M059J (cell line): ENCODE measurements around the gene OR51M1. TPM values are rescaled to one million over a fixed set of nuclear protein-coding genes. Genes with fewer than 3 reads are reported as not detected.

Experiments
- DNase-seq: peaks from one replicate; pipeline ENCODE4 v3.0.0-alpha.2; 2012; ENCODE audit warnings: low read depth
- total RNA-seq: library from RNA; depleted of rRNA; stranded (reverse); fragments of >200 nt; shearing (Covaris generic); gene quantifications from 2 replicates; pipeline ENCODE4 v1.2.3, GENCODE V29; 2014; rRNA removed

OR51M1 gene
- total RNA-seq, 1 experiment from 2014 or later = not detected

GRCh38 chr11:5390210-5390609 lies 6.6 kb downstream of the OR51M1 start:
- no peak for DNase-seq

DNA sequence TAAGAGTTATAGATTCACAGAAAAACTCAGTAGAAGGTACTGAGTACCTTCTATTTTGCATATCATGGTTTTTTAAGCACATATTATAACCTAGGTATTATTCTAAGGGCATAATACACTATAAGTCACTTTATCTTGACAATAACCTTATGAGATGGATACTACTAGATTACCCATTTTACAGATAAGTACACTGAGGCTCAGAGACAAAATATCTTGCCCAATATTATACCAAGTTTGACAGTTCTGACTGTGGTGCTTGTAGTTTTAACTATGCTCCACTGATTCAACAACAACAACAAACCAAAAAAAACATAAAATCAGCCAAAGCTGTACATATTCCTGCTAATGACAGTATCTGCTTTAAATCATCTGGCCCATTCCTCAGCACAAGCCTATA lies 10.5 kb downstream of the OR51M1 start:
- DNase-seq = no peak

GRCh38 chr11:5398936-5399335 lies 15.3 kb downstream of the OR51M1 start:
- no peak for DNase-seq

DNA sequence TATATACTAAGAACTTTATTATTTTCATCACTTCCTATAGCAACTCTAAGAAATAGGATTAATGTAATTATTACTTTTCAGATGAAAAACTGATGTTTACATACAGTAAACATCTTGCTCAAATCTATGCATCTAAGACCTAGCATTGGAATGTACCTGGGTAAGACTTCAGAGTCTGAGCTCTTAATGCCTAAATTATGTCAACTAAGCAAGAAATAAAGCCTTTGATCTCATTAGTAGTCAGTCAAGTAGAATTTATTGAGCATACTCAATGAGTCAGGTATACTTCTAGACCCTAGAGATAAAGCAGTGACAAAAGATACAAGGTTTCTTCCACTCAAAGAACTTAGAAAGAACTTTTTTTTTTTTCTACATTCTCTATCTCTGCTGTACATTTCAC lies 21.6 kb downstream of the OR51M1 start:
- no peak for DNase-seq

DNA sequence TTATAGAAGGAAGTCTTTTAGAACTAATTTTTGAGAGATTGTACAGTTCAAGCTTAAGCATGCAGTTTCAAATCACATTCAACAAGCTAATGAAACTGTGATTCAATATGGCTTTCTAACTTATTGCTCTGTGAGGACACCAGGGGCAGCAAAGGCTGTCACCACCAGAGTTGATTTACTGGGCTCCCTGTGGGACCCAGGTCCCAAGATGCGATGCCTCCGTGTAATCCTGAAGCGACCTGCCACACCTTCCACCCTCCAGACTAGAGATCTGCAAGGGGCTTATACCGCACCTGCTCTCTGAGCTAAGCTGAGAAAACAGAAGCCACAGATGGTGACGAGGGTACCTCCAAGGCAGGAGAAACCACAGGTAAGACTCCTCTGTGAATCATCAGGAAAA lies 37.4 kb downstream of the OR51M1 start:
- no peak for DNase-seq

DNA sequence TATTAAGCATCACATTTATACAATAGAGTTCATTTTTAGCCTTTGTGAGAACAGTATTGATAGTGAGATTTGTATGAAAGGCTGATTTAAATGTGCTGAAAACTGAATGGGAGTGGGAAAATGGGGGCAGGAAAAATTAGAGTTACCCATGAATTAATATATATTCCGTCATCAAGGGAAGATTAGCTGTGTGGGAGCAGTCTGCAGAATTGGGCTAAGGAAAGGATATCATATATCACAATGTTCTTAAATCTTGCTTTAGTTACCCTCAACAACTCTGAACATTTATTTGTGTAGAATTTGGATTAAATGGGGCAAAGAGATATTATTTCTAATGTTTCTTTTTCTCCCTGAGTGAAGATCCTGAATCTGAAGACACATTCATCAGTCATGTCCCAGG lies 38.2 kb downstream of the OR51M1 start, which contains the start of gene OR51Q1:
Gene OR51Q1, plus strand, starts transcription at position 301 of the 400 bp plus-strand sequence. Its CDS starts 90 bp downstream, at position 391.
- no peak for DNase-seq

DNA sequence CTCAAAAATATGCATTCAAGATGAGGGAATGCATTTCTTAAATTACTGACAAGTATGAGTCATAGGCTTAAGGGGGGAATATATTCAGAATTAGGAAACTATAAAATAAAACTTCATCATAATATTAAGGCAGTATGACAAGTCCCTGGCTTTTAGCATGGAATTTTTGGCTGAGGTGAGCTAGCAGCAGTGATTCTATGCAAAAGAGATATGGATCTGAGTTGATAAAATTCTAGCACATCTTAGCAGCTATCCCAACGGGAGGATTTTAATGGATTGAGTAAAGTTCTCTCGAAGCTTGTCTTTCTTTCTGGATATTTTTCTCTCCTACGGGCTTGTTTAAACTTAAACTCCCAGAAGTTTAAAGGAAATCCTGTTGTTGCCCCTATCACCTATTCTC lies 39.5 kb downstream of the OR51M1 start:
- DNase-seq = no peak

DNA sequence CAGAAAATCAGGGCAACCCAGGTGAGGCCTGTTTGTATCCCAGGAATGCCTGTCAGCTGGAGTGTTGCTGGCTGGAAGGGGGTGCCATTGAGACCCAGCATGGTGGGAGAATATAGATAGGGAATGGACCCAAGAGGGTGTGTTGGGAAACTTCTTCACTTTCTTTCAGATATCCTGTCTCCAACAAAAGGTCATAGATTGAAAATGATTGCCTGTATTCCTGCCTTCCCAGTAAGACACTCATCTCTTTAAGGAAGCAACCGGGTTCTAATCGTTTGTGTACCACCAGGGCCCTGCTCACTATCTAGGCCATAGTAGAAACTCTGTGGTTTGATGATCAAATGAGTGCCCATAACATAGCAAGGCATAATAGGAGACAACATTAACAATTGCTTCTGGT lies 57.8 kb downstream of the OR51M1 start, which contains the start of gene OR51I1:
Gene OR51I1, minus strand, starts transcription at position 101 of the 400 bp plus-strand sequence. Its CDS starts 0 bp downstream, at position 101.
- no peak for DNase-seq

Other genes with a start within 250 kb of the OR51M1 start
- not detected in 2 replicates for gene OR52A5, start 245.5 kb upstream of the OR51M1 start, total RNA-seq
- gene OR52A1, start 229.1 kb upstream of the OR51M1 start, total RNA-seq = not detected in 2 replicates
- gene OR51V1, start 183.1 kb upstream of the OR51M1 start, total RNA-seq = not detected in 2 replicates
- gene HBB, start 156.7 kb upstream of the OR51M1 start, total RNA-seq = not detected in 2 replicates
- 0.32 and 0.44 TPM in 2 replicates for gene HBD, start 149.3 kb upstream of the OR51M1 start, total RNA-seq
- not detected in 2 replicates for gene HBG1, start 134.0 kb upstream of the OR51M1 start, total RNA-seq
- not detected in 2 replicates for gene HBG2, start 129.0 kb upstream of the OR51M1 start, total RNA-seq
- gene HBE1, start 113.9 kb upstream of the OR51M1 start, total RNA-seq = 2.2 and 7.0 TPM in 2 replicates
- gene OR51B4, start 81.9 kb upstream of the OR51M1 start, total RNA-seq = 2.0 TPM in 1 of 2 replicates, not detected in the other
- gene OR51B2, start 59.5 kb upstream of the OR51M1 start, total RNA-seq = not detected in 2 replicates
- not detected in 2 replicates for gene OR51B5, start 40.3 kb upstream of the OR51M1 start, total RNA-seq
- not detected in 2 replicates for gene OR51B6, start 32.3 kb upstream of the OR51M1 start, total RNA-seq
- not detected in 2 replicates for gene OR51Q1, start 38.3 kb downstream of the OR51M1 start, total RNA-seq
- gene OR51I1, start 57.7 kb downstream of the OR51M1 start, total RNA-seq = not detected in 2 replicates
- not detected in 2 replicates for gene OR51I2, start 65.5 kb downstream of the OR51M1 start, total RNA-seq
- not detected in 2 replicates for gene OR52D1, start 104.9 kb downstream of the OR51M1 start, total RNA-seq
- not detected in 2 replicates for gene UBQLN3, start 126.1 kb downstream of the OR51M1 start, total RNA-seq
- 0.34 TPM in 1 of 2 replicates, not detected in the other for gene UBQLNL, start 132.9 kb downstream of the OR51M1 start, total RNA-seq
- not detected in 2 replicates for gene OR52H1, start 164.7 kb downstream of the OR51M1 start, total RNA-seq
- gene OR52B6, start 197.1 kb downstream of the OR51M1 start, total RNA-seq = not detected in 2 replicates
- gene TRIM6, start 212.8 kb downstream of the OR51M1 start, total RNA-seq = 9.6 and 24.7 TPM in 2 replicates
- 13.2 and 22.2 TPM in 2 replicates for gene TRIM34, start 241.2 kb downstream of the OR51M1 start, total RNA-seq